Measurements from ENCODE around the gene SEPTIN6.

SEPTIN6 gene

GRCh38 chrX:119728487-119728886, 35.5 kb upstream of the SEPTIN6 start:
- TF ChIP-seq CTCF (conservative IDR thresholded peaks at IDR 0.05; ENCODE audit: low read depth, low read length), result no peak
- no peak overlapping the region for H3K4me3 ChIP-seq (ENCODE audit: low read length)
- no peak for DNase-seq (ENCODE audit: low read depth)

- DNase-seq (ENCODE audit: low read depth), result no peak
Observed at GRCh38 chrX:119726900-119727555, 34.1 kb upstream of the SEPTIN6 start.

GRCh38 chrX:119721926-119722325, 29.0 kb upstream of the SEPTIN6 start:
- no peak for DNase-seq (ENCODE audit: low read depth)
- no peak for TF ChIP-seq CTCF (conservative IDR thresholded peaks at IDR 0.05; ENCODE audit: low read depth, low read length)
- no peak overlapping the region for H3K4me3 ChIP-seq (ENCODE audit: low read length)

More at GRCh38 chrX:119726900-119727555, 34.1 kb upstream of the SEPTIN6 start:
- H3K4me3 ChIP-seq (ENCODE audit: low read length), result no peak overlapping the region
- no peak for TF ChIP-seq CTCF (conservative IDR thresholded peaks at IDR 0.05; ENCODE audit: low read depth, low read length)

GRCh38 chrX:119721487-119721886, 28.5 kb upstream of the SEPTIN6 start:
- DNase-seq (ENCODE audit: low read depth), result no peak
- TF ChIP-seq CTCF (conservative IDR thresholded peaks at IDR 0.05; ENCODE audit: low read depth, low read length), result no peak
- no peak overlapping the region for H3K4me3 ChIP-seq (ENCODE audit: low read length)

GRCh38 chrX:119709630-119710029, 16.7 kb upstream of the SEPTIN6 start:
- DNase-seq (ENCODE audit: low read depth), result no peak
- no peak for TF ChIP-seq CTCF (conservative IDR thresholded peaks at IDR 0.05; ENCODE audit: low read depth, low read length)
- no peak overlapping the region for H3K4me3 ChIP-seq (ENCODE audit: low read length)

GRCh38 chrX:119708936-119709335, 16.0 kb upstream of the SEPTIN6 start:
- DNase-seq (ENCODE audit: low read depth), result no peak
- H3K4me3 ChIP-seq (ENCODE audit: low read length), result no peak overlapping the region
- TF ChIP-seq CTCF (conservative IDR thresholded peaks at IDR 0.05; ENCODE audit: low read depth, low read length), result no peak

- H3K4me3 ChIP-seq (ENCODE audit: low read length), result no peak overlapping the region
- DNase-seq (ENCODE audit: low read depth), result no peak
- no peak for TF ChIP-seq CTCF (conservative IDR thresholded peaks at IDR 0.05; ENCODE audit: low read depth, low read length)
Observed at GRCh38 chrX:119706616-119707015, 13.6 kb upstream of the SEPTIN6 start.
